GM23338 (cell line): Measurements from ENCODE around the gene LRRFIP2. TPM values are rescaled to one million over a fixed set of nuclear protein-coding genes. Genes with fewer than 3 reads are reported as not detected.

ENCODE experiments used
- ATAC-seq: fragments of 200-7000 bp; cut with Tn5 transposase; 3 replicates; pipeline ENCODE4 v1.9.1; 2020
- DNase-seq: peaks from one replicate; pipeline ENCODE4 v3.0.0-alpha.2; 2015; ENCODE audit warnings: low spot score
- H2AFZ ChIP-seq: fragments of 200-600 bp; sonication (generic); 2 replicates; pipeline ENCODE4 v1.8.0; 2016; ENCODE audit warnings: antibody characterized with exemption, mild to moderate bottlenecking, moderate library complexity
- H3F3A ChIP-seq: fragments of 200-600 bp; sonication (generic); replicated peaks from 2 replicates; pipeline ENCODE4 v1.8.0; 2017; ENCODE audit warnings: antibody characterized with exemption, mixed run types, low read depth
- H3K27ac ChIP-seq: fragments of 200-600 bp; sonication (generic); 2 replicates; pipeline ENCODE4 v1.6.1; 2016; ENCODE audit warnings: low read depth
- H3K27me3 ChIP-seq: fragments of 200-600 bp; sonication (generic); 2 replicates; pipeline ENCODE4 v1.8.0; 2016; ENCODE audit warnings: mild to moderate bottlenecking, mixed run types, moderate library complexity; ENCODE audit not compliant: insufficient read depth
- H3K36me3 ChIP-seq: fragments of 200-600 bp; sonication (generic); 2 replicates; pipeline ENCODE4 v1.8.0; 2016; ENCODE audit warnings: mild to moderate bottlenecking; ENCODE audit not compliant: insufficient read depth
- H3K4me1 ChIP-seq: fragments of 200-600 bp; sonication (generic); 2 replicates; pipeline ENCODE4 v1.8.0; 2016; ENCODE audit warnings: mild to moderate bottlenecking, moderate library complexity; ENCODE audit not compliant: insufficient read depth
- H3K4me2 ChIP-seq: fragments of 200-600 bp; sonication (generic); 2 replicates; pipeline ENCODE4 v1.7.1; 2017; ENCODE audit warnings: mixed run types
- H3K4me3 ChIP-seq: fragments of 200-600 bp; sonication (generic); 2 replicates; pipeline ENCODE4 v1.6.1; 2016; ENCODE audit warnings: mixed run types
- H3K79me2 ChIP-seq: fragments of 200-600 bp; sonication (generic); replicated peaks from 2 replicates; pipeline ENCODE4 v1.8.0; 2017; ENCODE audit warnings: mild to moderate bottlenecking; ENCODE audit not compliant: insufficient read depth
- H3K9me2 ChIP-seq: fragments of 200-600 bp; sonication (generic); 2 replicates; pipeline ENCODE4 v1.8.0; 2017; ENCODE audit not compliant: insufficient read depth
- H4K20me1 ChIP-seq: fragments of 200-600 bp; sonication (generic); replicated peaks from 2 replicates; pipeline ENCODE4 v1.8.0; 2017; ENCODE audit warnings: mild to moderate bottlenecking; ENCODE audit not compliant: insufficient read depth
- H3K27ac Mint-ChIP-seq: 2 replicates; pipeline ENCODE4 v1.8.0; 2020; ENCODE audit warnings: inconsistent platforms, mild to moderate bottlenecking, moderate library complexity, mixed read lengths
- H3K27me3 Mint-ChIP-seq: 3 replicates; pipeline ENCODE4 v1.8.0; 2022; ENCODE audit warnings: low read depth, mild to moderate bottlenecking, moderate library complexity, mixed read lengths, inconsistent platforms; ENCODE audit not compliant: insufficient read depth, poor library complexity
- H3K36me3 Mint-ChIP-seq: 3 replicates; pipeline ENCODE4 v1.8.0; 2021; ENCODE audit warnings: low read depth, mild to moderate bottlenecking, inconsistent platforms, moderate library complexity, mixed read lengths
- H3K4me1 Mint-ChIP-seq: 3 replicates; pipeline ENCODE4 v1.8.0; 2020; ENCODE audit warnings: mild to moderate bottlenecking, inconsistent platforms, mixed read lengths
- H3K4me3 Mint-ChIP-seq: 3 replicates; pipeline ENCODE4 v1.8.0; 2021; ENCODE audit warnings: moderate library complexity, mild to moderate bottlenecking, inconsistent platforms, mixed read lengths
- H3K9me3 Mint-ChIP-seq: 3 replicates; pipeline ENCODE4 v1.8.0; 2020; ENCODE audit warnings: moderate library complexity, mild to moderate bottlenecking, inconsistent platforms, mixed read lengths
- CREB1 ChIP-seq: fragments of 250-450 bp; sonication (Bioruptor Pico); IDR thresholded peaks from 2 replicates; pipeline ENCODE4 v1.5.0; 2020; ENCODE audit warnings: low read depth, mild to moderate bottlenecking, moderate library complexity
- EZH2phosphoT487 ChIP-seq: fragments of 200-600 bp; sonication (generic); IDR thresholded peaks from one replicate; pipeline ENCODE4 v1.8.1; 2018; ENCODE audit warnings: antibody characterized with exemption; ENCODE audit not compliant: unreplicated experiment
- JUNB ChIP-seq: IDR thresholded peaks from one replicate; pipeline ENCODE4 v1.6.1; 2016; ENCODE audit warnings: antibody characterized with exemption; ENCODE audit not compliant: unreplicated experiment
- NANOG ChIP-seq: IDR thresholded peaks from 2 replicates; pipeline ENCODE4 v1.6.1; 2016; ENCODE audit warnings: antibody characterized with exemption, borderline replicate concordance
- STAT1 ChIP-seq: IDR thresholded peaks from one replicate; pipeline ENCODE4 v1.6.1; 2016; ENCODE audit warnings: antibody characterized with exemption; ENCODE audit not compliant: unreplicated experiment
- ZNF114 ChIP-seq: fragments of 250-450 bp; sonication (Bioruptor Pico); IDR thresholded peaks from 2 replicates; pipeline ENCODE4 v1.5.0; 2020; ENCODE audit warnings: mild to moderate bottlenecking, moderate library complexity
- polyA plus RNA-seq: library from polyadenylated mRNA; unstranded; fragments of >200 nt; fragmentation: Nextera tagmentation; extraction: Ambion mirVana; gene quantifications from 2 replicates; pipeline ENCODE4 v1.2.1, GENCODE V29; 2016
- total RNA-seq: library from RNA; depleted of rRNA; stranded (reverse); fragments of >200 nt; shearing (Covaris generic); gene quantifications from 2 replicates; pipeline ENCODE4 v1.2.3, GENCODE V29; 2014
- TF ChIP-seq, protein P1 (sequence below): IDR thresholded peaks from one replicate; pipeline ENCODE4 v1.6.1; 2018; ENCODE audit warnings: antibody characterized with exemption; ENCODE audit not compliant: unreplicated experiment
- TF ChIP-seq, protein P2 (sequence below): fragments of 250-450 bp; sonication (Bioruptor Pico); IDR thresholded peaks from 2 replicates; pipeline ENCODE4 v1.5.0; 2020; ENCODE audit warnings: mild to moderate bottlenecking, moderate library complexity
- TF ChIP-seq, protein P3 (sequence below), 2 experiments: fragments of 200-600 bp in 1 of 2; sonication (generic) in 1 of 2; conservative IDR thresholded peaks; 2 replicates each; pipeline versions ENCODE4 v1.5.1 to v1.6.1; 2016 to 2017; ENCODE audit warnings: antibody characterized with exemption in 2 of 2, low read depth in 2 of 2, mild to moderate bottlenecking in 2 of 2, moderate library complexity in 1 of 2

LRRFIP2 gene
- total and polyA plus RNA-seq, 2 experiments from 2014 or later = 20.3 to 29.0 TPM

DNA sequence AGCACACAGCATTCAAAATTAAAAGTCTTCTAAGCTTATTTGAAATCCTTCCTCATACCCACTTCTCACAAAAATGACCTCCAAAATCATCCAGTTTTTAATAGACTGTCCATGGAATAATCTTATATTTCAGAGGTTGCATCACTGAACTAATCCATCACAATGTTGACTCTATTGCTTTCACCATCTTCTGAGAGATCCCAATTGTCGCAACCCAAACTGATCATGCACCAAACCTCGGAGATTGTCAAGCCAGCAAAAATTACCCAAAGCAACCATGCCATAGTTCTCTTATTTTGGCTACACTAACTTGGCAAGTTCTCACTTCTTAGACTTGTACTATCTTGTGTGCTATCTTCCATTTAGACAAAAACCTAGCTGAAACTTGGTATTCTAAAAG lies 75.5 kb downstream of the LRRFIP2 start:
- Histone ChIP-seq H3K27ac (no peak overlapping the region), H3K4me2 (no peak overlapping the region), H3K4me1 (no peaks in the 10 kb centered on the region), H2AFZ (no peak overlapping the region), H4K20me1 (no peaks in the 10 kb centered on the region; the same call in 1 of the 2 replicates), H3K79me2 (no peaks in the 10 kb centered on the region), H3K9me2 (no peaks in the 10 kb centered on the region), H3K4me3 (no peak overlapping the region), H3F3A (no peaks in the 10 kb centered on the region), H3K27me3 (no peaks in the 10 kb centered on the region), H3K36me3 (no peaks in the 10 kb centered on the region)
- Mint-ChIP-seq H3K27ac (no peak overlapping the region), H3K9me3 (no peaks in the 10 kb centered on the region), H3K36me3 (no peaks in the 10 kb centered on the region), H3K4me1 (peaks cover 3% of the 10 kb centered on the region; the same call in 2 of the 3 replicates), H3K4me3 (no peak overlapping the region), H3K27me3 (peaks cover 2% of the 10 kb centered on the region)
- DNase-seq (no peak), ATAC-seq (no peak)
- TF ChIP-seq JUNB (no peak), EZH2phosphoT487 (no peak), NANOG (no peak)
- TF ChIP-seq, protein P1, sequence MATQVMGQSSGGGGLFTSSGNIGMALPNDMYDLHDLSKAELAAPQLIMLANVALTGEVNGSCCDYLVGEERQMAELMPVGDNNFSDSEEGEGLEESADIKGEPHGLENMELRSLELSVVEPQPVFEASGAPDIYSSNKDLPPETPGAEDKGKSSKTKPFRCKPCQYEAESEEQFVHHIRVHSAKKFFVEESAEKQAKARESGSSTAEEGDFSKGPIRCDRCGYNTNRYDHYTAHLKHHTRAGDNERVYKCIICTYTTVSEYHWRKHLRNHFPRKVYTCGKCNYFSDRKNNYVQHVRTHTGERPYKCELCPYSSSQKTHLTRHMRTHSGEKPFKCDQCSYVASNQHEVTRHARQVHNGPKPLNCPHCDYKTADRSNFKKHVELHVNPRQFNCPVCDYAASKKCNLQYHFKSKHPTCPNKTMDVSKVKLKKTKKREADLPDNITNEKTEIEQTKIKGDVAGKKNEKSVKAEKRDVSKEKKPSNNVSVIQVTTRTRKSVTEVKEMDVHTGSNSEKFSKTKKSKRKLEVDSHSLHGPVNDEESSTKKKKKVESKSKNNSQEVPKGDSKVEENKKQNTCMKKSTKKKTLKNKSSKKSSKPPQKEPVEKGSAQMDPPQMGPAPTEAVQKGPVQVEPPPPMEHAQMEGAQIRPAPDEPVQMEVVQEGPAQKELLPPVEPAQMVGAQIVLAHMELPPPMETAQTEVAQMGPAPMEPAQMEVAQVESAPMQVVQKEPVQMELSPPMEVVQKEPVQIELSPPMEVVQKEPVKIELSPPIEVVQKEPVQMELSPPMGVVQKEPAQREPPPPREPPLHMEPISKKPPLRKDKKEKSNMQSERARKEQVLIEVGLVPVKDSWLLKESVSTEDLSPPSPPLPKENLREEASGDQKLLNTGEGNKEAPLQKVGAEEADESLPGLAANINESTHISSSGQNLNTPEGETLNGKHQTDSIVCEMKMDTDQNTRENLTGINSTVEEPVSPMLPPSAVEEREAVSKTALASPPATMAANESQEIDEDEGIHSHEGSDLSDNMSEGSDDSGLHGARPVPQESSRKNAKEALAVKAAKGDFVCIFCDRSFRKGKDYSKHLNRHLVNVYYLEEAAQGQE = no peak

DNA sequence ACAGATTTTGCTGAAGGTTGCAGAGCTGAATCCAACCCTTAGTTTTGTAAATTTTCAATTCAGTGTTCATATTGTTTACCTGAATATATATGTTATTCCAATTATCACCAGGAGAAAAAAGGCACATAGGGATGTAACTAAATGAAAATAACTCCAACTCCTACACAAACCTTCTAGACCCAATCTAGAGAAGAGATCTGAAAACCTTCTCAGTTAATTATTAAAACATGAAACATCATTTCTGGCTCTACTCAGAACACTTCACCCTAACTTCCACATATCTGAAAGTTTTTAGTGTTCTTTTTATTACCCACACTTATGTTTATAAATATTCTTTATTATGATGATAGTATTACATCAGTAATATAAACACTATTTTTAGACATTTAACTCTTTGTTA lies 76.6 kb downstream of the LRRFIP2 start:
- Histone ChIP-seq H2AFZ (no peak overlapping the region), H3K4me2 (no peak overlapping the region), H3K4me1 (no peaks in the 10 kb centered on the region), H3F3A (no peaks in the 10 kb centered on the region), H3K4me3 (no peak overlapping the region), H3K27me3 (no peaks in the 10 kb centered on the region), H3K27ac (no peak overlapping the region), H4K20me1 (no peaks in the 10 kb centered on the region; the same call in 1 of the 2 replicates), H3K36me3 (no peaks in the 10 kb centered on the region), H3K9me2 (no peaks in the 10 kb centered on the region), H3K79me2 (no peaks in the 10 kb centered on the region)
- no peak for ATAC-seq
- no peak overlapping the region for H3K4me3 Mint-ChIP-seq
- no peaks in the 10 kb centered on the region; the same call in 2 of the 3 replicates for H3K9me3 Mint-ChIP-seq
- DNase-seq = no peak
- no peak overlapping the region for H3K27ac Mint-ChIP-seq
- no peaks in the 10 kb centered on the region for H3K36me3 Mint-ChIP-seq
- H3K4me1 Mint-ChIP-seq = peaks cover 3% of the 10 kb centered on the region; the same call in 2 of the 3 replicates
- H3K27me3 Mint-ChIP-seq = peaks cover 2% of the 10 kb centered on the region
- TF ChIP-seq CREB1 (CRISPR knock-in tag) (no peak), STAT1 (no peak), ZNF114 (CRISPR knock-in tag) (no peak), NANOG (no peak)
- TF ChIP-seq, protein P2, sequence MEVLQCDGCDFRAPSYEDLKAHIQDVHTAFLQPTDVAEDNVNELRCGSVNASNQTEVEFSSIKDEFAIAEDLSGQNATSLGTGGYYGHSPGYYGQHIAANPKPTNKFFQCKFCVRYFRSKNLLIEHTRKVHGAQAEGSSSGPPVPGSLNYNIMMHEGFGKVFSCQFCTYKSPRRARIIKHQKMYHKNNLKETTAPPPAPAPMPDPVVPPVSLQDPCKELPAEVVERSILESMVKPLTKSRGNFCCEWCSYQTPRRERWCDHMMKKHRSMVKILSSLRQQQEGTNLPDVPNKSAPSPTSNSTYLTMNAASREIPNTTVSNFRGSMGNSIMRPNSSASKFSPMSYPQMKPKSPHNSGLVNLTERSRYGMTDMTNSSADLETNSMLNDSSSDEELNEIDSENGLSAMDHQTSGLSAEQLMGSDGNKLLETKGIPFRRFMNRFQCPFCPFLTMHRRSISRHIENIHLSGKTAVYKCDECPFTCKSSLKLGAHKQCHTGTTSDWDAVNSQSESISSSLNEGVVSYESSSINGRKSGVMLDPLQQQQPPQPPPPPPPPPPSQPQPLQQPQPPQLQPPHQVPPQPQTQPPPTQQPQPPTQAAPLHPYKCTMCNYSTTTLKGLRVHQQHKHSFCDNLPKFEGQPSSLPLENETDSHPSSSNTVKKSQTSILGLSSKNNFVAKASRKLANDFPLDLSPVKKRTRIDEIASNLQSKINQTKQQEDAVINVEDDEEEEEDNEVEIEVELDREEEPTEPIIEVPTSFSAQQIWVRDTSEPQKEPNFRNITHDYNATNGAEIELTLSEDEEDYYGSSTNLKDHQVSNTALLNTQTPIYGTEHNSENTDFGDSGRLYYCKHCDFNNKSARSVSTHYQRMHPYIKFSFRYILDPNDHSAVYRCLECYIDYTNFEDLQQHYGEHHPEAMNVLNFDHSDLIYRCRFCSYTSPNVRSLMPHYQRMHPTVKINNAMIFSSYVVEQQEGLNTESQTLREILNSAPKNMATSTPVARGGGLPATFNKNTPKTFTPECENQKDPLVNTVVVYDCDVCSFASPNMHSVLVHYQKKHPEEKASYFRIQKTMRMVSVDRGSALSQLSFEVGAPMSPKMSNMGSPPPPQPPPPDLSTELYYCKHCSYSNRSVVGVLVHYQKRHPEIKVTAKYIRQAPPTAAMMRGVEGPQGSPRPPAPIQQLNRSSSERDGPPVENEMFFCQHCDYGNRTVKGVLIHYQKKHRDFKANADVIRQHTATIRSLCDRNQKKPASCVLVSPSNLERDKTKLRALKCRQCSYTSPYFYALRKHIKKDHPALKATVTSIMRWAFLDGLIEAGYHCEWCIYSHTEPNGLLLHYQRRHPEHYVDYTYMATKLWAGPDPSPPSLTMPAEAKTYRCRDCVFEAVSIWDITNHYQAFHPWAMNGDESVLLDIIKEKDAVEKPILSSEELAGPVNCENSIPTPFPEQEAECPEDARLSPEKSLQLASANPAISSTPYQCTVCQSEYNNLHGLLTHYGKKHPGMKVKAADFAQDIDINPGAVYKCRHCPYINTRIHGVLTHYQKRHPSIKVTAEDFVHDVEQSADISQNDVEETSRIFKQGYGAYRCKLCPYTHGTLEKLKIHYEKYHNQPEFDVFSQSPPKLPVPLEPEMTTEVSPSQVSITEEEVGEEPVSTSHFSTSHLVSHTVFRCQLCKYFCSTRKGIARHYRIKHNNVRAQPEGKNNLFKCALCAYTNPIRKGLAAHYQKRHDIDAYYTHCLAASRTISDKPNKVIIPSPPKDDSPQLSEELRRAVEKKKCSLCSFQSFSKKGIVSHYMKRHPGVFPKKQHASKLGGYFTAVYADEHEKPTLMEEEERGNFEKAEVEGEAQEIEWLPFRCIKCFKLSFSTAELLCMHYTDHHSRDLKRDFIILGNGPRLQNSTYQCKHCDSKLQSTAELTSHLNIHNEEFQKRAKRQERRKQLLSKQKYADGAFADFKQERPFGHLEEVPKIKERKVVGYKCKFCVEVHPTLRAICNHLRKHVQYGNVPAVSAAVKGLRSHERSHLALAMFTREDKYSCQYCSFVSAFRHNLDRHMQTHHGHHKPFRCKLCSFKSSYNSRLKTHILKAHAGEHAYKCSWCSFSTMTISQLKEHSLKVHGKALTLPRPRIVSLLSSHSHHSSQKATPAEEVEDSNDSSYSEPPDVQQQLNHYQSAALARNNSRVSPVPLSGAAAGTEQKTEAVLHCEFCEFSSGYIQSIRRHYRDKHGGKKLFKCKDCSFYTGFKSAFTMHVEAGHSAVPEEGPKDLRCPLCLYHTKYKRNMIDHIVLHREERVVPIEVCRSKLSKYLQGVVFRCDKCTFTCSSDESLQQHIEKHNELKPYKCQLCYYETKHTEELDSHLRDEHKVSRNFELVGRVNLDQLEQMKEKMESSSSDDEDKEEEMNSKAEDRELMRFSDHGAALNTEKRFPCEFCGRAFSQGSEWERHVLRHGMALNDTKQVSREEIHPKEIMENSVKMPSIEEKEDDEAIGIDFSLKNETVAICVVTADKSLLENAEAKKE (CRISPR knock-in tag) = no peak
- TF ChIP-seq, protein P3, sequence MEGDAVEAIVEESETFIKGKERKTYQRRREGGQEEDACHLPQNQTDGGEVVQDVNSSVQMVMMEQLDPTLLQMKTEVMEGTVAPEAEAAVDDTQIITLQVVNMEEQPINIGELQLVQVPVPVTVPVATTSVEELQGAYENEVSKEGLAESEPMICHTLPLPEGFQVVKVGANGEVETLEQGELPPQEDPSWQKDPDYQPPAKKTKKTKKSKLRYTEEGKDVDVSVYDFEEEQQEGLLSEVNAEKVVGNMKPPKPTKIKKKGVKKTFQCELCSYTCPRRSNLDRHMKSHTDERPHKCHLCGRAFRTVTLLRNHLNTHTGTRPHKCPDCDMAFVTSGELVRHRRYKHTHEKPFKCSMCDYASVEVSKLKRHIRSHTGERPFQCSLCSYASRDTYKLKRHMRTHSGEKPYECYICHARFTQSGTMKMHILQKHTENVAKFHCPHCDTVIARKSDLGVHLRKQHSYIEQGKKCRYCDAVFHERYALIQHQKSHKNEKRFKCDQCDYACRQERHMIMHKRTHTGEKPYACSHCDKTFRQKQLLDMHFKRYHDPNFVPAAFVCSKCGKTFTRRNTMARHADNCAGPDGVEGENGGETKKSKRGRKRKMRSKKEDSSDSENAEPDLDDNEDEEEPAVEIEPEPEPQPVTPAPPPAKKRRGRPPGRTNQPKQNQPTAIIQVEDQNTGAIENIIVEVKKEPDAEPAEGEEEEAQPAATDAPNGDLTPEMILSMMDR (conservative IDR thresholded peaks at IDR 0.05; ENCODE audit: low read depth in 2 of 2) = no peak
